IMR-90 (cell line): ENCODE measurements around the gene ZBED4. TPM values are rescaled to one million over a fixed set of nuclear protein-coding genes. Genes with fewer than 3 reads are reported as not detected.

Source experiments
- ATAC-seq: fragments of 200-7000 bp; cut with Tn5 transposase; 2 replicates; pipeline ENCODE4 v1.9.1; 2020; ENCODE audit warnings: low read depth, mild to moderate bottlenecking, moderate library complexity
- BruUV-seq: library from RNA; stranded (reverse); fragments of 400-500 nt; replicated peaks from 2 replicates; lab custom pipeline; 2021; lab: Mats Ljungman, UMichigan
- CTCF ChIA-PET: fragments of 300-600 bp; formaldehyde crosslinking; extraction: SDS; loops from one replicate; lab custom pipeline; 2021; ENCODE audit warnings: antibody characterized with exemption; lab: Yijun Ruan, JAX
- POLR2A ChIA-PET: fragments of 300-600 bp; sonication (Branson Sonifier 250); formaldehyde crosslinking; loops from one replicate; lab custom pipeline; 2022; ENCODE audit warnings: antibody characterized with exemption; ENCODE audit not compliant: unreplicated experiment; lab: Charles Lee
- DNase-seq: peaks from one replicate; pipeline ENCODE4 v3.0.0; 2013
- H2AFZ ChIP-seq: replicated peaks from 2 replicates; pipeline ENCODE3; 2013; ENCODE audit warnings: low read length, mild to moderate bottlenecking; ENCODE audit not compliant: poor library complexity
- H2AK5ac ChIP-seq: 2 replicates; pipeline ENCODE4 v1.6.1; 2013; ENCODE audit warnings: low read depth, low read length, inconsistent platforms
- H2AK9ac ChIP-seq: replicated peaks from 2 replicates; pipeline ENCODE3; 2013; ENCODE audit warnings: mild to moderate bottlenecking, low read depth, low read length, moderate library complexity; ENCODE audit not compliant: poor library complexity
- H2BK120ac ChIP-seq: 2 replicates; pipeline ENCODE4 v1.6.1; 2013; ENCODE audit warnings: low read depth, low read length, inconsistent platforms
- H2BK15ac ChIP-seq: 3 replicates; pipeline ENCODE4 v1.6.1; 2013; ENCODE audit warnings: low read depth, low read length, inconsistent platforms
- H2BK20ac ChIP-seq: 2 replicates; pipeline ENCODE4 v1.6.1; 2013; ENCODE audit warnings: low read depth, mild to moderate bottlenecking, inconsistent platforms, low read length, moderate library complexity
- H2BK5ac ChIP-seq: 2 replicates; pipeline ENCODE4 v1.6.1; 2013; ENCODE audit warnings: mild to moderate bottlenecking, low read depth, low read length, inconsistent platforms; ENCODE audit not compliant: poor library complexity, severe bottlenecking
- H3K14ac ChIP-seq: replicated peaks from 2 replicates; pipeline ENCODE4 v1.6.1; 2013; ENCODE audit warnings: low read depth, low read length, inconsistent platforms
- H3K18ac ChIP-seq: 2 replicates; pipeline ENCODE4 v1.6.1; 2013; ENCODE audit warnings: low read depth, low read length, control low read depth
- H3K23ac ChIP-seq: 2 replicates; pipeline ENCODE4 v1.6.1; 2013; ENCODE audit warnings: low read depth, low read length, inconsistent platforms
- H3K27ac ChIP-seq: 2 replicates; pipeline ENCODE4 v1.5.1; 2013; ENCODE audit warnings: mild to moderate bottlenecking, control low read depth, low read length; ENCODE audit not compliant: insufficient read depth
- H3K27me3 ChIP-seq: 2 replicates; pipeline ENCODE4 v1.6.1; 2013; ENCODE audit warnings: low read length; ENCODE audit not compliant: control insufficient read depth, insufficient read depth
- H3K36me3 ChIP-seq: 2 replicates; pipeline ENCODE4 v1.6.1; 2013; ENCODE audit warnings: low read length, mixed read lengths; ENCODE audit not compliant: control insufficient read depth, insufficient read depth
- H3K4ac ChIP-seq: 2 replicates; pipeline ENCODE4 v1.6.1; 2013; ENCODE audit warnings: low read depth, low read length, inconsistent platforms
- H3K4me1 ChIP-seq: 2 replicates; pipeline ENCODE4 v1.6.1; 2013; ENCODE audit warnings: low read length, mixed read lengths; ENCODE audit not compliant: control insufficient read depth, insufficient read depth
- H3K4me2 ChIP-seq: 2 replicates; pipeline ENCODE4 v1.6.1; 2013; ENCODE audit warnings: low read depth, mild to moderate bottlenecking, control low read depth, low read length, moderate library complexity
- H3K4me3 ChIP-seq: 2 replicates; pipeline ENCODE4 v1.5.1; 2013; ENCODE audit warnings: low read depth, mild to moderate bottlenecking, control low read depth, low read length, moderate library complexity; ENCODE audit not compliant: insufficient read depth
- H3K56ac ChIP-seq: 2 replicates; pipeline ENCODE4 v1.6.1; 2013; ENCODE audit warnings: low read length, inconsistent platforms; ENCODE audit not compliant: insufficient read depth; ENCODE audit errors: extremely low read depth
- H3K79me1 ChIP-seq, 2 experiments: 2 replicates each; pipeline ENCODE4 v1.6.1; 2013; ENCODE audit warnings: low read length in 2 of 2, inconsistent platforms in 1 of 2, low read depth in 1 of 2
- H3K9ac ChIP-seq: 2 replicates; pipeline ENCODE4 v1.6.1; 2013; ENCODE audit warnings: low read depth, low read length, control low read depth
- H3K9me1 ChIP-seq: 2 replicates; pipeline ENCODE4 v1.6.1; 2013; ENCODE audit warnings: low read length, inconsistent platforms; ENCODE audit not compliant: insufficient read depth
- H3K9me3 ChIP-seq: 2 replicates; pipeline ENCODE4 v1.6.1; 2013; ENCODE audit warnings: low read length; ENCODE audit not compliant: control insufficient read depth, insufficient read depth
- H4K20me1 ChIP-seq: 2 replicates; pipeline ENCODE4 v1.6.1; 2013; ENCODE audit warnings: low read length, inconsistent platforms; ENCODE audit not compliant: insufficient read depth
- H4K5ac ChIP-seq: 2 replicates; pipeline ENCODE4 v1.6.1; 2013; ENCODE audit warnings: mild to moderate bottlenecking, low read depth, low read length, control low read depth
- H4K8ac ChIP-seq, 2 experiments: 2 replicates each; pipeline ENCODE4 v1.6.1; 2013; ENCODE audit warnings: low read depth in 2 of 2, low read length in 2 of 2, control low read depth in 1 of 2, inconsistent platforms in 1 of 2
- H4K91ac ChIP-seq: 2 replicates; pipeline ENCODE4 v1.6.1; 2013; ENCODE audit warnings: low read depth, low read length, inconsistent platforms; ENCODE audit not compliant: insufficient read depth
- CHD1 ChIP-seq: IDR thresholded peaks from 2 replicates; pipeline ENCODE4 v1.6.1; 2012; ENCODE audit warnings: low read depth, low read length, improper control_type of control experiment
- FOS ChIP-seq: fragments of 150-350 bp; IDR thresholded peaks from 2 replicates; pipeline ENCODE4 v1.6.1; 2016; ENCODE audit warnings: low read depth, low read length
- MAFK ChIP-seq: IDR thresholded peaks from 2 replicates; pipeline ENCODE4 v1.6.1; 2012; ENCODE audit warnings: low read depth, low read length, improper control_type of control experiment
- MAZ ChIP-seq: IDR thresholded peaks from 2 replicates; pipeline ENCODE4 v1.6.1; 2012; ENCODE audit warnings: low read depth, mild to moderate bottlenecking, low read length, improper control_type of control experiment, moderate library complexity, borderline replicate concordance
- POLR2A ChIP-seq: IDR thresholded peaks from 2 replicates; pipeline ENCODE4 v1.6.1; 2012; ENCODE audit warnings: mild to moderate bottlenecking, low read depth, low read length
- RAD21 ChIP-seq: IDR thresholded peaks from 2 replicates; pipeline ENCODE4 v1.6.1; 2012; ENCODE audit warnings: low read length, improper control_type of control experiment
- RFX5 ChIP-seq: IDR thresholded peaks from 2 replicates; pipeline ENCODE4 v1.8.0; 2012; ENCODE audit warnings: low read depth, mild to moderate bottlenecking, low read length, moderate library complexity
- WGBS, 2 experiments: methylation state at CpG; one replicate each; pipeline versions ENCODE4 v1.1.5 to v1.1.7; 2013; ENCODE audit warnings: missing lambda C conversion rate in 2 of 2; ENCODE audit not compliant: insufficient read length in 1 of 2; ENCODE audit errors: extremely low coverage in 2 of 2; 5-methylcytosine and 5-hydroxymethylcytosine counted together
- dilution Hi-C: fragments of 300-500 bp; cut with HindIII; formaldehyde crosslinking; loops from one replicate; pipeline ENCODE4 v1.14.3; 2018; ENCODE audit warnings: low sequenced_read_pairs; ENCODE audit not compliant: unreplicated experiment
- in situ Hi-C: fragments of 300-500 bp; cut with MboI; formaldehyde crosslinking; loops from 3 replicates; pipeline ENCODE4 v1.14.3; 2019; ENCODE audit warnings: low sequenced_read_pairs, inconsistent platforms, mixed read lengths
- intact Hi-C: fragments of 100-400 bp; cut with micrococcal nuclease; formaldehyde crosslinking; loops from 2 replicates; pipeline ENCODE4 v1.10.0; 2022
- polyA plus RNA-seq, 3 experiments: library from polyadenylated mRNA; depleted of rRNA; stranded (reverse); fragments of >200 nt; gene quantifications; 2 replicates each; pipeline ENCODE4 v1.2.3, GENCODE V29; 2012; ENCODE audit warnings: low replicate concordance in 1 of 3
- total RNA-seq: library from RNA; depleted of rRNA; stranded (reverse); fragments of >200 nt; gene quantifications from 2 replicates; pipeline ENCODE4 v1.2.3, GENCODE V29; 2012
- TF ChIP-seq, protein P1 (sequence below): fragments of 150-350 bp; IDR thresholded peaks from 2 replicates; pipeline ENCODE4 v1.6.1; 2016; ENCODE audit warnings: low read depth, mild to moderate bottlenecking, low read length, moderate library complexity, borderline replicate concordance
- TF ChIP-seq, protein P2 (sequence below): fragments of 150-350 bp; IDR thresholded peaks from 2 replicates; pipeline ENCODE4 v1.6.1; 2017; ENCODE audit warnings: mild to moderate bottlenecking, antibody characterized with exemption, low read length, low read depth

Gene ZBED4
- total and polyA plus RNA-seq, 2 of the 4 experiments (the other 2 are of a cell fraction), result 9.3 to 10.5 TPM

DNA sequence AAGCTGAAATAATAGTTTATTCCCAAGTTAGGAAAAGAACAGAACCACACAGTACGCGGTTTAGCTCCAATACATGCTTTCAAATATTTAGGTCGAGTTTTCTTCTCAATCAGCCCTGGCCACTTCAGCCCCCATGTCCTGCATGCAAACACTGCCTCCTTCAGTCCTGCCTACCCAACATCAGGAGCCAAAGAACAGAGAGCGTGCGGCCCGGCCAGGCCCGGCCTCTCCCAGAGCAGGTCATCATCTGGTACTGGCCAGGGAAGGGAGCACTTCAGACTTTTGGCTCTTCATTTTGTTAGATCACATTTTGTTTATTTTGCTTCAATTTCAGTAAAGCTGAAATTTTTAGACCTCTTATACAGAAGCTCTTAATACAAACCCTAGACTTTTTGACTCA lies 32.7 kb upstream of the ZBED4 start:
- no peak overlapping the region for H3K23ac ChIP-seq
- H2BK5ac ChIP-seq, result no peak overlapping the region
- TF ChIP-seq RAD21 (no peak), POLR2A (no peak), CHD1 (no peak), RFX5 (no peak), MAZ (no peak), FOS (no peak), MAFK (no peak)
- TF ChIP-seq, protein P1, sequence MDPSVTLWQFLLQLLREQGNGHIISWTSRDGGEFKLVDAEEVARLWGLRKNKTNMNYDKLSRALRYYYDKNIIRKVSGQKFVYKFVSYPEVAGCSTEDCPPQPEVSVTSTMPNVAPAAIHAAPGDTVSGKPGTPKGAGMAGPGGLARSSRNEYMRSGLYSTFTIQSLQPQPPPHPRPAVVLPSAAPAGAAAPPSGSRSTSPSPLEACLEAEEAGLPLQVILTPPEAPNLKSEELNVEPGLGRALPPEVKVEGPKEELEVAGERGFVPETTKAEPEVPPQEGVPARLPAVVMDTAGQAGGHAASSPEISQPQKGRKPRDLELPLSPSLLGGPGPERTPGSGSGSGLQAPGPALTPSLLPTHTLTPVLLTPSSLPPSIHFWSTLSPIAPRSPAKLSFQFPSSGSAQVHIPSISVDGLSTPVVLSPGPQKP, result no peak
- TF ChIP-seq, protein P2, sequence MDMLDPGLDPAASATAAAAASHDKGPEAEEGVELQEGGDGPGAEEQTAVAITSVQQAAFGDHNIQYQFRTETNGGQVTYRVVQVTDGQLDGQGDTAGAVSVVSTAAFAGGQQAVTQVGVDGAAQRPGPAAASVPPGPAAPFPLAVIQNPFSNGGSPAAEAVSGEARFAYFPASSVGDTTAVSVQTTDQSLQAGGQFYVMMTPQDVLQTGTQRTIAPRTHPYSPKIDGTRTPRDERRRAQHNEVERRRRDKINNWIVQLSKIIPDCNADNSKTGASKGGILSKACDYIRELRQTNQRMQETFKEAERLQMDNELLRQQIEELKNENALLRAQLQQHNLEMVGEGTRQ, result no peak
- CTCF ChIA-PET, result interaction anchor here (0.6 to 0.7 kb wide), 3 partner anchors 10 to 741 kb away, joined by 3 to 8 read pairs (median 3); no protein-coding TSS in a partner anchor
- no peak for ATAC-seq
- no peak overlapping the region for H4K5ac ChIP-seq
- no peak overlapping the region for H3K4me2 ChIP-seq
- dilution Hi-C loops (no loop called here), intact Hi-C loops (no loop called here), in situ Hi-C loops (loop anchor here (25.0 kb wide), 2 partner anchors 91 to 391 kb away; partner anchors contain the start of genes ALG12, CRELD2 and SELENOO)
- H2BK120ac ChIP-seq, result no peak overlapping the region
- H4K20me1 ChIP-seq, result peaks cover 99% of the 10 kb centered on the region
- H3K9me3 ChIP-seq, result no peaks in the 10 kb centered on the region
- no peak overlapping the region for H4K8ac ChIP-seq
- H2AK9ac ChIP-seq, result no peak overlapping the region
- H2AK5ac ChIP-seq, result no peak overlapping the region
- no peak overlapping the region for H2BK20ac ChIP-seq
- H3K9ac ChIP-seq, result no peak overlapping the region
- POLR2A ChIA-PET, result no interaction called here
- H3K4me3 ChIP-seq, result no peak overlapping the region
- peaks cover 33% of the 10 kb centered on the region for H3K9me1 ChIP-seq
- H2AFZ ChIP-seq, result no peak overlapping the region
- H3K18ac ChIP-seq, result no peak overlapping the region
- DNase-seq, result no peak
- H3K79me1 ChIP-seq, result peaks cover 0 to 76% of the 10 kb centered on the region in 2 experiments; a peak in 2 of 4 replicates
- H2BK15ac ChIP-seq, result no peak overlapping the region
- H3K27me3 ChIP-seq, result no peaks in the 10 kb centered on the region
- H3K27ac ChIP-seq, result no peak overlapping the region
- no peak overlapping the region for H3K56ac ChIP-seq
- H3K14ac ChIP-seq, result no peak overlapping the region
- H3K4ac ChIP-seq, result no peak overlapping the region
- peaks cover 66% of the 10 kb centered on the region for H3K36me3 ChIP-seq
- H4K91ac ChIP-seq, result no peak overlapping the region
- no TSS peak for BruUV-seq
- no CpG with 5 or more reads among the region's 7 CpGs for WGBS, 2 experiments
- H3K4me1 ChIP-seq, result peaks cover 10% of the 10 kb centered on the region
